Middle frontal gyrus (tissue), 1 donor: ENCODE measurements around the gene TMEM87B.
"Not testable (repeated sequence)": the region's sequence is repeated elsewhere in the genome, so short reads cannot be mapped to it uniquely, and the experiment has no call there.

Experiments used
- DNase-seq: peaks from one replicate; pipeline ENCODE4 v3.0.0-alpha.2; 2015; ENCODE audit warnings: low spot score; ENCODE audit errors: extremely low spot score

TMEM87B gene

GRCh38 chr2:112065966-112066365 is 10.9 kb downstream of the TMEM87B start:
- no peak for DNase-seq

GRCh38 chr2:112069794-112070193 is 14.7 kb downstream of the TMEM87B start:
- not testable (repeated sequence) for DNase-seq

- no peak for DNase-seq
Measured at GRCh38 chr2:112073875-112074274, 18.8 kb downstream of the TMEM87B start.

GRCh38 chr2:112074506-112074905 is 19.4 kb downstream of the TMEM87B start:
- no peak for DNase-seq

- DNase-seq = no peak
Measured at GRCh38 chr2:112075490-112076260, 20.6 kb downstream of the TMEM87B start.

- DNase-seq = no peak
Measured at GRCh38 chr2:112077814-112078213, 22.7 kb downstream of the TMEM87B start.

- DNase-seq = no peak
Measured at GRCh38 chr2:112081262-112081661, 26.2 kb downstream of the TMEM87B start.

GRCh38 chr2:112084689-112085374 is 29.8 kb downstream of the TMEM87B start:
- DNase-seq = no peak

GRCh38 chr2:112085375-112085730 is 30.3 kb downstream of the TMEM87B start:
- no peak for DNase-seq

- DNase-seq = no peak
Measured at GRCh38 chr2:112085916-112086669, 31.0 kb downstream of the TMEM87B start.

- DNase-seq = no peak
Measured at GRCh38 chr2:112087346-112088020, 32.4 kb downstream of the TMEM87B start.

GRCh38 chr2:112089375-112089774 is 34.3 kb downstream of the TMEM87B start:
- no peak for DNase-seq

- DNase-seq = no peak
Measured at GRCh38 chr2:112092286-112093041, 37.4 kb downstream of the TMEM87B start.

GRCh38 chr2:112093216-112093615 is 38.1 kb downstream of the TMEM87B start:
- no peak for DNase-seq

- no peak for DNase-seq
Measured at GRCh38 chr2:112095681-112096080, 40.6 kb downstream of the TMEM87B start.

- DNase-seq = no peak
Measured at GRCh38 chr2:112096098-112096497, 41.0 kb downstream of the TMEM87B start.

- DNase-seq = no peak
Measured at GRCh38 chr2:112108178-112108832, 53.2 kb downstream of the TMEM87B start.

GRCh38 chr2:112109278-112109677 is 54.2 kb downstream of the TMEM87B start:
- DNase-seq = no peak

GRCh38 chr2:112110966-112111365 is 55.9 kb downstream of the TMEM87B start:
- no peak for DNase-seq

GRCh38 chr2:112113354-112113753 is 58.3 kb downstream of the TMEM87B start:
- not testable (repeated sequence) for DNase-seq
